IMR-90 (cell line): ENCODE data around the gene CD7. TPM values are rescaled to one million over a fixed set of nuclear protein-coding genes. Genes with fewer than 3 reads are reported as not detected.

ENCODE experiments used
- ATAC-seq: fragments of 200-7000 bp; cut with Tn5 transposase; 2 replicates; pipeline ENCODE4 v1.9.1; 2020; ENCODE audit warnings: low read depth, mild to moderate bottlenecking, moderate library complexity
- BruUV-seq: library from RNA; stranded (reverse); fragments of 400-500 nt; replicated peaks from 2 replicates; lab custom pipeline; 2021; lab: Mats Ljungman, UMichigan
- CTCF ChIA-PET: fragments of 300-600 bp; formaldehyde crosslinking; extraction: SDS; loops from one replicate; lab custom pipeline; 2021; ENCODE audit warnings: antibody characterized with exemption; lab: Yijun Ruan, JAX
- POLR2A ChIA-PET: fragments of 300-600 bp; sonication (Branson Sonifier 250); formaldehyde crosslinking; loops from one replicate; lab custom pipeline; 2022; ENCODE audit warnings: antibody characterized with exemption; ENCODE audit not compliant: unreplicated experiment; lab: Charles Lee
- DNase-seq: peaks from one replicate; pipeline ENCODE4 v3.0.0; 2013
- H2AFZ ChIP-seq: replicated peaks from 2 replicates; pipeline ENCODE3; 2013; ENCODE audit warnings: low read length, mild to moderate bottlenecking; ENCODE audit not compliant: poor library complexity
- H2AK5ac ChIP-seq: 2 replicates; pipeline ENCODE4 v1.6.1; 2013; ENCODE audit warnings: low read depth, low read length, inconsistent platforms
- H2AK9ac ChIP-seq: replicated peaks from 2 replicates; pipeline ENCODE3; 2013; ENCODE audit warnings: mild to moderate bottlenecking, low read depth, low read length, moderate library complexity; ENCODE audit not compliant: poor library complexity
- H2BK120ac ChIP-seq: 2 replicates; pipeline ENCODE4 v1.6.1; 2013; ENCODE audit warnings: low read depth, low read length, inconsistent platforms
- H2BK15ac ChIP-seq: 3 replicates; pipeline ENCODE4 v1.6.1; 2013; ENCODE audit warnings: low read depth, low read length, inconsistent platforms
- H2BK20ac ChIP-seq: 2 replicates; pipeline ENCODE4 v1.6.1; 2013; ENCODE audit warnings: low read depth, mild to moderate bottlenecking, inconsistent platforms, low read length, moderate library complexity
- H2BK5ac ChIP-seq: 2 replicates; pipeline ENCODE4 v1.6.1; 2013; ENCODE audit warnings: mild to moderate bottlenecking, low read depth, low read length, inconsistent platforms; ENCODE audit not compliant: poor library complexity, severe bottlenecking
- H3K14ac ChIP-seq: replicated peaks from 2 replicates; pipeline ENCODE4 v1.6.1; 2013; ENCODE audit warnings: low read depth, low read length, inconsistent platforms
- H3K18ac ChIP-seq: 2 replicates; pipeline ENCODE4 v1.6.1; 2013; ENCODE audit warnings: low read depth, low read length, control low read depth
- H3K23ac ChIP-seq: 2 replicates; pipeline ENCODE4 v1.6.1; 2013; ENCODE audit warnings: low read depth, low read length, inconsistent platforms
- H3K27ac ChIP-seq: 2 replicates; pipeline ENCODE4 v1.5.1; 2013; ENCODE audit warnings: mild to moderate bottlenecking, control low read depth, low read length; ENCODE audit not compliant: insufficient read depth
- H3K27me3 ChIP-seq: 2 replicates; pipeline ENCODE4 v1.6.1; 2013; ENCODE audit warnings: low read length; ENCODE audit not compliant: control insufficient read depth, insufficient read depth
- H3K36me3 ChIP-seq: 2 replicates; pipeline ENCODE4 v1.6.1; 2013; ENCODE audit warnings: low read length, mixed read lengths; ENCODE audit not compliant: control insufficient read depth, insufficient read depth
- H3K4ac ChIP-seq: 2 replicates; pipeline ENCODE4 v1.6.1; 2013; ENCODE audit warnings: low read depth, low read length, inconsistent platforms
- H3K4me1 ChIP-seq: 2 replicates; pipeline ENCODE4 v1.6.1; 2013; ENCODE audit warnings: low read length, mixed read lengths; ENCODE audit not compliant: control insufficient read depth, insufficient read depth
- H3K4me2 ChIP-seq: 2 replicates; pipeline ENCODE4 v1.6.1; 2013; ENCODE audit warnings: low read depth, mild to moderate bottlenecking, control low read depth, low read length, moderate library complexity
- H3K4me3 ChIP-seq: 2 replicates; pipeline ENCODE4 v1.5.1; 2013; ENCODE audit warnings: low read depth, mild to moderate bottlenecking, control low read depth, low read length, moderate library complexity; ENCODE audit not compliant: insufficient read depth
- H3K56ac ChIP-seq: 2 replicates; pipeline ENCODE4 v1.6.1; 2013; ENCODE audit warnings: low read length, inconsistent platforms; ENCODE audit not compliant: insufficient read depth; ENCODE audit errors: extremely low read depth
- H3K79me1 ChIP-seq, 2 experiments: 2 replicates each; pipeline ENCODE4 v1.6.1; 2013; ENCODE audit warnings: low read length in 2 of 2, inconsistent platforms in 1 of 2, low read depth in 1 of 2
- H3K9ac ChIP-seq: 2 replicates; pipeline ENCODE4 v1.6.1; 2013; ENCODE audit warnings: low read depth, low read length, control low read depth
- H3K9me1 ChIP-seq: 2 replicates; pipeline ENCODE4 v1.6.1; 2013; ENCODE audit warnings: low read length, inconsistent platforms; ENCODE audit not compliant: insufficient read depth
- H3K9me3 ChIP-seq: 2 replicates; pipeline ENCODE4 v1.6.1; 2013; ENCODE audit warnings: low read length; ENCODE audit not compliant: control insufficient read depth, insufficient read depth
- H4K20me1 ChIP-seq: 2 replicates; pipeline ENCODE4 v1.6.1; 2013; ENCODE audit warnings: low read length, inconsistent platforms; ENCODE audit not compliant: insufficient read depth
- H4K5ac ChIP-seq: 2 replicates; pipeline ENCODE4 v1.6.1; 2013; ENCODE audit warnings: mild to moderate bottlenecking, low read depth, low read length, control low read depth
- H4K8ac ChIP-seq, 2 experiments: 2 replicates each; pipeline ENCODE4 v1.6.1; 2013; ENCODE audit warnings: low read depth in 2 of 2, low read length in 2 of 2, control low read depth in 1 of 2, inconsistent platforms in 1 of 2
- H4K91ac ChIP-seq: 2 replicates; pipeline ENCODE4 v1.6.1; 2013; ENCODE audit warnings: low read depth, low read length, inconsistent platforms; ENCODE audit not compliant: insufficient read depth
- BHLHE40 ChIP-seq: fragments of 150-350 bp; IDR thresholded peaks from 2 replicates; pipeline ENCODE4 v1.6.1; 2016; ENCODE audit warnings: mild to moderate bottlenecking, low read depth, low read length
- CTCF ChIP-seq: conservative IDR thresholded peaks from 2 replicates; pipeline ENCODE4 v1.5.1; 2012; ENCODE audit warnings: mild to moderate bottlenecking, low read depth, low read length, improper control_type of control experiment
- ELK1 ChIP-seq: fragments of 150-350 bp; IDR thresholded peaks from 2 replicates; pipeline ENCODE4 v1.6.1; 2016; ENCODE audit warnings: low read depth, mild to moderate bottlenecking, low read length, moderate library complexity, borderline replicate concordance
- FOS ChIP-seq: fragments of 150-350 bp; IDR thresholded peaks from 2 replicates; pipeline ENCODE4 v1.6.1; 2016; ENCODE audit warnings: low read depth, low read length
- MAFK ChIP-seq: IDR thresholded peaks from 2 replicates; pipeline ENCODE4 v1.6.1; 2012; ENCODE audit warnings: low read depth, low read length, improper control_type of control experiment
- MAZ ChIP-seq: IDR thresholded peaks from 2 replicates; pipeline ENCODE4 v1.6.1; 2012; ENCODE audit warnings: low read depth, mild to moderate bottlenecking, low read length, improper control_type of control experiment, moderate library complexity, borderline replicate concordance
- MXI1 ChIP-seq: IDR thresholded peaks from 2 replicates; pipeline ENCODE4 v1.6.1; 2012; ENCODE audit warnings: low read depth, mild to moderate bottlenecking, low read length, moderate library complexity, borderline replicate concordance
- POLR2A ChIP-seq: IDR thresholded peaks from 2 replicates; pipeline ENCODE4 v1.6.1; 2012; ENCODE audit warnings: mild to moderate bottlenecking, low read depth, low read length
- RCOR1 ChIP-seq: IDR thresholded peaks from 2 replicates; pipeline ENCODE4 v1.6.1; 2012; ENCODE audit warnings: mild to moderate bottlenecking, low read length, improper control_type of control experiment; ENCODE audit not compliant: insufficient replicate concordance
- RFX5 ChIP-seq: IDR thresholded peaks from 2 replicates; pipeline ENCODE4 v1.8.0; 2012; ENCODE audit warnings: low read depth, mild to moderate bottlenecking, low read length, moderate library complexity
- SMC3 ChIP-seq: fragments of 150-350 bp; IDR thresholded peaks from 2 replicates; pipeline ENCODE4 v1.6.1; 2016; ENCODE audit warnings: low read depth, mild to moderate bottlenecking, antibody characterized with exemption, low read length, moderate library complexity
- WGBS, 2 experiments: methylation state at CpG; one replicate each; pipeline versions ENCODE4 v1.1.5 to v1.1.7; 2013; ENCODE audit warnings: missing lambda C conversion rate in 2 of 2; ENCODE audit not compliant: insufficient read length in 1 of 2; ENCODE audit errors: extremely low coverage in 2 of 2; 5-methylcytosine and 5-hydroxymethylcytosine counted together
- dilution Hi-C: fragments of 300-500 bp; cut with HindIII; formaldehyde crosslinking; loops from one replicate; pipeline ENCODE4 v1.14.3; 2018; ENCODE audit warnings: low sequenced_read_pairs; ENCODE audit not compliant: unreplicated experiment
- in situ Hi-C: fragments of 300-500 bp; cut with MboI; formaldehyde crosslinking; loops from 3 replicates; pipeline ENCODE4 v1.14.3; 2019; ENCODE audit warnings: low sequenced_read_pairs, inconsistent platforms, mixed read lengths
- intact Hi-C: fragments of 100-400 bp; cut with micrococcal nuclease; formaldehyde crosslinking; loops from 2 replicates; pipeline ENCODE4 v1.10.0; 2022
- polyA plus RNA-seq, 3 experiments: library from polyadenylated mRNA; depleted of rRNA; stranded (reverse); fragments of >200 nt; gene quantifications; 2 replicates each; pipeline ENCODE4 v1.2.3, GENCODE V29; 2012; ENCODE audit warnings: low replicate concordance in 1 of 3
- total RNA-seq: library from RNA; depleted of rRNA; stranded (reverse); fragments of >200 nt; gene quantifications from 2 replicates; pipeline ENCODE4 v1.2.3, GENCODE V29; 2012
- TF ChIP-seq, protein P1 (sequence below): fragments of 150-350 bp; IDR thresholded peaks from 2 replicates; pipeline ENCODE4 v1.6.1; 2017; ENCODE audit warnings: mild to moderate bottlenecking, antibody characterized with exemption, low read length, low read depth

Gene CD7
- total and polyA plus RNA-seq, 2 of the 4 experiments (the other 2 are of a cell fraction): not detected

- TF ChIP-seq, protein P1, sequence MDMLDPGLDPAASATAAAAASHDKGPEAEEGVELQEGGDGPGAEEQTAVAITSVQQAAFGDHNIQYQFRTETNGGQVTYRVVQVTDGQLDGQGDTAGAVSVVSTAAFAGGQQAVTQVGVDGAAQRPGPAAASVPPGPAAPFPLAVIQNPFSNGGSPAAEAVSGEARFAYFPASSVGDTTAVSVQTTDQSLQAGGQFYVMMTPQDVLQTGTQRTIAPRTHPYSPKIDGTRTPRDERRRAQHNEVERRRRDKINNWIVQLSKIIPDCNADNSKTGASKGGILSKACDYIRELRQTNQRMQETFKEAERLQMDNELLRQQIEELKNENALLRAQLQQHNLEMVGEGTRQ: no peak
These were observed 17.2 kb downstream of the CD7 start (continued) for GRCh38 chr17:82300228-82300627.

DNA sequence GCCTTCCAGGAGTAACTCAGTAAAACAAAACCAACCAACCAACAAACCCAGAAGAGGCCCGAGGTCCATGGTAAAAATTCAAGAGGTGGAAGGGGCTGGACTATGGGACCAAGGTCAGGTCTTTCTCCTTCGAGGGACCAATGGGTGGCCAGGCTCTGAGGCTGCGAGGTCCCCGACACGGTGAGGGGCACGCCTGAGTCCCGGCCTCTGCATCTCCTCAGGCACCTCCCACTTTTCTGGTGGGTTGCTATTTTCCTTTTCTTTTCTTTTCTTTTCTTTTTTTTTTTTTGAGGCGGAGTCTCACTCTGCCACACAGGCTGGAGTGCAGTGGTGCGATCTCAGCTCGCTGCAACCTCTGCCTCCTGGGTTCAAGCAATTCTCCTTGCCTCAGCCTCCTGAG is 18.0 kb downstream of the CD7 start:
- no peak overlapping the region; the same call in 1 of the 2 replicates for H3K4ac ChIP-seq
- WGBS, 2 experiments: 92% methylated on average over 5 of the region's 10 CpGs; no CpG with 5 or more reads in 1 of the 2 experiments
- ChIA-PET POLR2A (no interaction called here), CTCF (no interaction called here)
- H2AFZ ChIP-seq: peak overlapping the region; percentile 62
- H3K9me3 ChIP-seq: no peaks in the 10 kb centered on the region
- peak overlapping the region; percentile 77 for H2BK120ac ChIP-seq
- H2AK5ac ChIP-seq: no peak overlapping the region
- H2BK5ac ChIP-seq: no peak overlapping the region
- peak overlapping the region; percentile 91; the same call in 1 of the 3 replicates for H2BK15ac ChIP-seq
- no TSS peak for BruUV-seq
- H3K14ac ChIP-seq: no peak overlapping the region
- no peak overlapping the region for H4K5ac ChIP-seq
- no peak overlapping the region for H3K27ac ChIP-seq
- dilution Hi-C loops: no loop called here
- H3K79me1 ChIP-seq: peaks cover 0 to 7% of the 10 kb centered on the region in 2 experiments; a peak in 2 of 4 replicates
- H3K4me3 ChIP-seq: no peak overlapping the region
- H4K91ac ChIP-seq: peak overlapping the region; percentile 35; the same call in 1 of the 2 replicates
- peaks cover 19% of the 10 kb centered on the region for H3K4me1 ChIP-seq
- no peak overlapping the region for H3K56ac ChIP-seq
- peaks cover 9% of the 10 kb centered on the region for H3K9me1 ChIP-seq
- no peaks in the 10 kb centered on the region; the same call in 1 of the 2 replicates for H4K20me1 ChIP-seq
- no peak overlapping the region for H3K23ac ChIP-seq
- no peak overlapping the region for H3K4me2 ChIP-seq
- no peak overlapping the region for H3K9ac ChIP-seq
- H3K27me3 ChIP-seq: no peaks in the 10 kb centered on the region; the same call in 1 of the 2 replicates
- no peak overlapping the region for H2AK9ac ChIP-seq
- in situ Hi-C loops: no loop called here
- H2BK20ac ChIP-seq: peak overlapping the region; percentile 30; the same call in 1 of the 2 replicates
- intact Hi-C loops: no loop called here
- H4K8ac ChIP-seq: peak overlapping the region in 1 of 2 experiments; percentile 97; a peak in 1 of 4 replicates
- ATAC-seq (no peak), DNase-seq (no peak)
- no peaks in the 10 kb centered on the region for H3K36me3 ChIP-seq
- H3K18ac ChIP-seq: no peak overlapping the region
- no peak for TF ChIP-seq POLR2A
- TF ChIP-seq FOS: no peak
- TF ChIP-seq, protein P1: no peak
- no peak for TF ChIP-seq MXI1
- no peak for TF ChIP-seq BHLHE40
- no peak for TF ChIP-seq MAFK
- no peak for TF ChIP-seq RCOR1
- TF ChIP-seq CTCF: no peak
- no peak for TF ChIP-seq RFX5
- TF ChIP-seq MAZ: no peak
- TF ChIP-seq ELK1: no peak
- TF ChIP-seq SMC3: no peak
